ENCODE measurements around the gene TMPRSS9. TPM values are rescaled to one million over a fixed set of nuclear protein-coding genes. Genes with fewer than 3 reads are reported as not detected.
"Not testable (repeated sequence)": the region's sequence is repeated elsewhere in the genome, so short reads cannot be mapped to it uniquely, and the experiment has no call there.

Gene TMPRSS9
- total RNA-seq, 1 donor: 0.10 TPM

- no peaks in the 10 kb centered on the region for H3K4me1 ChIP-seq (ENCODE audit: insufficient read depth, low read length)
- no peaks in the 10 kb centered on the region for H3K9me3 ChIP-seq (ENCODE audit: low read depth, low read length)
- H3K27me3 ChIP-seq (ENCODE audit: insufficient read depth, low read length): no peaks in the 10 kb centered on the region
- H3K4me3 ChIP-seq (ENCODE audit: low read length): no peak overlapping the region
Measured at GRCh38 chr19:2345076-2345475, 15.0 kb upstream of the TMPRSS9 start.

- H3K27me3 ChIP-seq (ENCODE audit: insufficient read depth, low read length): no peaks in the 10 kb centered on the region
- no peaks in the 10 kb centered on the region for H3K4me1 ChIP-seq (ENCODE audit: insufficient read depth, low read length)
- H3K4me3 ChIP-seq (ENCODE audit: low read length): no peak overlapping the region
- H3K9me3 ChIP-seq (ENCODE audit: low read depth, low read length): no peaks in the 10 kb centered on the region
Measured at GRCh38 chr19:2345794-2346663, 14.0 kb upstream of the TMPRSS9 start.

- not testable (repeated sequence) for H3K4me3 ChIP-seq (ENCODE audit: low read length); H3K27me3 ChIP-seq (ENCODE audit: insufficient read depth, low read length); H3K4me1 ChIP-seq (ENCODE audit: insufficient read depth, low read length); H3K9me3 ChIP-seq (ENCODE audit: low read depth, low read length)
Measured at GRCh38 chr19:2349818-2350217, 10.2 kb upstream of the TMPRSS9 start.

GRCh38 chr19:2350656-2351055 lies 9.4 kb upstream of the TMPRSS9 start:
- Histone ChIP-seq H3K27me3 (ENCODE audit: insufficient read depth, low read length) (no peaks in the 10 kb centered on the region), H3K4me3 (ENCODE audit: low read length) (no peak overlapping the region), H3K9me3 (ENCODE audit: low read depth, low read length) (no peaks in the 10 kb centered on the region)

GRCh38 chr19:2351591-2351990 lies 8.5 kb upstream of the TMPRSS9 start:
- H3K9me3 ChIP-seq (ENCODE audit: low read depth, low read length): no peaks in the 10 kb centered on the region
- no peaks in the 10 kb centered on the region for H3K4me1 ChIP-seq (ENCODE audit: insufficient read depth, low read length)
- H3K4me3 ChIP-seq (ENCODE audit: low read length): no peak overlapping the region

More at GRCh38 chr19:2350656-2351055, 9.4 kb upstream of the TMPRSS9 start:
- H3K4me1 ChIP-seq (ENCODE audit: insufficient read depth, low read length): no peaks in the 10 kb centered on the region

GRCh38 chr19:2352121-2352520 lies 7.9 kb upstream of the TMPRSS9 start:
- H3K9me3 ChIP-seq (ENCODE audit: low read depth, low read length): no peaks in the 10 kb centered on the region
- no peaks in the 10 kb centered on the region for H3K4me1 ChIP-seq (ENCODE audit: insufficient read depth, low read length)
- H3K27me3 ChIP-seq (ENCODE audit: insufficient read depth, low read length): no peaks in the 10 kb centered on the region
- H3K4me3 ChIP-seq (ENCODE audit: low read length): no peak overlapping the region

More at GRCh38 chr19:2351591-2351990, 8.5 kb upstream of the TMPRSS9 start:
- H3K27me3 ChIP-seq (ENCODE audit: insufficient read depth, low read length): no peaks in the 10 kb centered on the region

- no peaks in the 10 kb centered on the region for H3K27me3 ChIP-seq (ENCODE audit: insufficient read depth, low read length)
- no peaks in the 10 kb centered on the region for H3K9me3 ChIP-seq (ENCODE audit: low read depth, low read length)
- H3K4me1 ChIP-seq (ENCODE audit: insufficient read depth, low read length): no peaks in the 10 kb centered on the region
- H3K4me3 ChIP-seq (ENCODE audit: low read length): no peak overlapping the region
Measured at GRCh38 chr19:2353159-2353886, 6.7 kb upstream of the TMPRSS9 start.

GRCh38 chr19:2353887-2354592 lies 6.0 kb upstream of the TMPRSS9 start:
- Histone ChIP-seq H3K27me3 (ENCODE audit: insufficient read depth, low read length) (no peaks in the 10 kb centered on the region), H3K4me1 (ENCODE audit: insufficient read depth, low read length) (no peaks in the 10 kb centered on the region), H3K4me3 (ENCODE audit: low read length) (no peak overlapping the region), H3K9me3 (ENCODE audit: low read depth, low read length) (no peaks in the 10 kb centered on the region)

- no peaks in the 10 kb centered on the region for H3K9me3 ChIP-seq (ENCODE audit: low read depth, low read length)
- no peak overlapping the region for H3K4me3 ChIP-seq (ENCODE audit: low read length)
- H3K4me1 ChIP-seq (ENCODE audit: insufficient read depth, low read length): no peaks in the 10 kb centered on the region
- no peaks in the 10 kb centered on the region for H3K27me3 ChIP-seq (ENCODE audit: insufficient read depth, low read length)
Measured at GRCh38 chr19:2354670-2355069, 5.4 kb upstream of the TMPRSS9 start.

- H3K9me3 ChIP-seq (ENCODE audit: low read depth, low read length): no peaks in the 10 kb centered on the region
- H3K27me3 ChIP-seq (ENCODE audit: insufficient read depth, low read length): no peaks in the 10 kb centered on the region
- H3K4me1 ChIP-seq (ENCODE audit: insufficient read depth, low read length): no peaks in the 10 kb centered on the region
- H3K4me3 ChIP-seq (ENCODE audit: low read length): no peak overlapping the region
Measured at GRCh38 chr19:2355168-2356035, 4.7 kb upstream of the TMPRSS9 start.

- no peaks in the 10 kb centered on the region for H3K4me1 ChIP-seq (ENCODE audit: insufficient read depth, low read length)
- H3K27me3 ChIP-seq (ENCODE audit: insufficient read depth, low read length): no peaks in the 10 kb centered on the region
- no peak overlapping the region for H3K4me3 ChIP-seq (ENCODE audit: low read length)
- no peaks in the 10 kb centered on the region for H3K9me3 ChIP-seq (ENCODE audit: low read depth, low read length)
Measured at GRCh38 chr19:2356036-2356646, 3.9 kb upstream of the TMPRSS9 start.

- Histone ChIP-seq H3K27me3 (ENCODE audit: insufficient read depth, low read length) (peaks cover 11% of the 10 kb centered on the region), H3K9me3 (ENCODE audit: low read depth, low read length) (no peaks in the 10 kb centered on the region), H3K4me3 (ENCODE audit: low read length) (no peak overlapping the region), H3K4me1 (ENCODE audit: insufficient read depth, low read length) (no peaks in the 10 kb centered on the region)
Measured at GRCh38 chr19:2357279-2358206, 2.5 kb upstream of the TMPRSS9 start.

- Histone ChIP-seq H3K4me3 (ENCODE audit: low read length) (no peak overlapping the region), H3K9me3 (ENCODE audit: low read depth, low read length) (no peaks in the 10 kb centered on the region), H3K27me3 (ENCODE audit: insufficient read depth, low read length) (peaks cover 14% of the 10 kb centered on the region), H3K4me1 (ENCODE audit: insufficient read depth, low read length) (no peaks in the 10 kb centered on the region)
Measured at GRCh38 chr19:2358548-2359173, 1.4 kb upstream of the TMPRSS9 start.
